BE2C (cell line): Measurements from ENCODE around the gene AFDN.

Source experiments
- DNase-seq: peaks from one replicate; pipeline ENCODE4 v3.0.0-alpha.2; 2020
- H3K27me3 ChIP-seq: fragments of 250-450 bp; sonication (Bioruptor Pico); 2 replicates; pipeline ENCODE4 v1.5.1; 2020; ENCODE audit warnings: mild to moderate bottlenecking
- H3K36me3 ChIP-seq: fragments of 250-450 bp; sonication (Bioruptor Pico); 2 replicates; pipeline ENCODE4 v1.5.1; 2020; ENCODE audit warnings: mild to moderate bottlenecking
- H3K4me1 ChIP-seq: fragments of 250-450 bp; sonication (Bioruptor Pico); 2 replicates; pipeline ENCODE4 v1.5.1; 2020
- H3K4me3 ChIP-seq: 2 replicates; pipeline ENCODE4 v1.5.1; 2011; ENCODE audit warnings: low read depth, low read length
- H3K9me3 ChIP-seq: fragments of 250-450 bp; sonication (Bioruptor Pico); 2 replicates; pipeline ENCODE4 v1.5.1; 2020
- TF ChIP-seq, protein P1 (sequence below): IDR thresholded peaks from 2 replicates; pipeline ENCODE4 v1.5.1; 2012; ENCODE audit warnings: mild to moderate bottlenecking, low read depth, low read length

The AFDN gene

DNA sequence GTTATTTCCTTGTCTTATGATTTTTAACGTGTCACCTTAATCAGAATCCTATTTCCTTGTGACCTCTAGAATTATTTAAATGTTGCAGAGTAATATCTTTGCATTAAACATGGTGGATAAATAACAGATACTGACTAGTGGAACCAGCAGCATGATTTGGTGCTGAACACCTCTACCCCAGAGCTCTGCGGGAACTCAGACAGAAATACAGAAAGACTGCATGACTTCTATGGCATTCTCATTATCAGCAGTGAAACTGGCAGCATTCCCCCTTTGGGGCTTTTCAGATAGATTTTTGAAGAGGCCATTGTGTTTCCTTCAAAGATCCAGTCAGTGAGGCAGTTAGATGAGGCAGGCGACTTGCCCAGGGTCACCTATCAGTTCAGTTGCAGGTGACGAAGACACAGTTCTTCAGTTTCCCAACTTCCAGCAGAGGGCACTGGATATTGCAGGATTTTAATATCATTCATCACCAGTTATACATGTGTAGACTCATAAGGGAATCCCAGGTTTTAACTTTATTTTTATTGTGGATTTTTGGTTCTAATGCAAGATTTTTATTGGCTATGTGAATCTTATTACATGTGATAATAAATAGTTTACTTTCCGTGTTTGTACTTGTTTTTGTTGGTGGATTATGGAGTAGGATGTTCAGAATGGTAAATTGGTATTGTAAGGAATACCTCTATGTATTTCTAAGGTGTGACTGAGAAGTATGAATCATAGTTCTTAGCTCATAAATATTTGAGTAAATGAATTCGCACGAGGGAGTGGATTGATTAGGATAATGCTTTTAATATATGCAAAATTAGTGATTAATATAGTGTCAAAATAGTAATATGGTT, 81.3 kb downstream of the AFDN start:
- TF ChIP-seq, protein P1, sequence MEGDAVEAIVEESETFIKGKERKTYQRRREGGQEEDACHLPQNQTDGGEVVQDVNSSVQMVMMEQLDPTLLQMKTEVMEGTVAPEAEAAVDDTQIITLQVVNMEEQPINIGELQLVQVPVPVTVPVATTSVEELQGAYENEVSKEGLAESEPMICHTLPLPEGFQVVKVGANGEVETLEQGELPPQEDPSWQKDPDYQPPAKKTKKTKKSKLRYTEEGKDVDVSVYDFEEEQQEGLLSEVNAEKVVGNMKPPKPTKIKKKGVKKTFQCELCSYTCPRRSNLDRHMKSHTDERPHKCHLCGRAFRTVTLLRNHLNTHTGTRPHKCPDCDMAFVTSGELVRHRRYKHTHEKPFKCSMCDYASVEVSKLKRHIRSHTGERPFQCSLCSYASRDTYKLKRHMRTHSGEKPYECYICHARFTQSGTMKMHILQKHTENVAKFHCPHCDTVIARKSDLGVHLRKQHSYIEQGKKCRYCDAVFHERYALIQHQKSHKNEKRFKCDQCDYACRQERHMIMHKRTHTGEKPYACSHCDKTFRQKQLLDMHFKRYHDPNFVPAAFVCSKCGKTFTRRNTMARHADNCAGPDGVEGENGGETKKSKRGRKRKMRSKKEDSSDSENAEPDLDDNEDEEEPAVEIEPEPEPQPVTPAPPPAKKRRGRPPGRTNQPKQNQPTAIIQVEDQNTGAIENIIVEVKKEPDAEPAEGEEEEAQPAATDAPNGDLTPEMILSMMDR: peak; percentile 70
- peak; percentile 28 for DNase-seq
- Histone ChIP-seq H3K36me3 (peaks cover 1% of the 10 kb centered on the region; the same call in 1 of the 2 replicates), H3K4me3 (no peak overlapping the region), H3K9me3 (no peaks in the 10 kb centered on the region), H3K4me1 (peaks cover 9% of the 10 kb centered on the region), H3K27me3 (no peaks in the 10 kb centered on the region)

DNA sequence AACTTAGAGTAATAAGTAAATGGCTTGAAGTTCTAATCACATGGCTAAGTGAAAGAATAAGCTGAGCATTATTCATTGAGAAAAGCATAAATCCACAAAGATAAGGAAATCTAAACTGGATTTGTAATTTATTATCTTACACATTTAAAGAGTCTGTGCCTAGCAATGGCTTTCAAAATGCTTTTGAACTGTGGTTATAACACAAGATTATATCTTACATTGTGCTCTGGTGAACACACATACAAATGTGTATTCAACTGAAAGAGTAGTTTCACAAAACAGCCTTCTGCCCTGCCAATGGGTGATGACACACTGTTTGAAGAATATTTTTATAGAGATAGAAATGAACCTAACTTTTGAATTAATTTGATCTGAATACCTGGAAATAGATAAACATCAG, 83.3 kb downstream of the AFDN start:
- no peak for DNase-seq
- Histone ChIP-seq H3K36me3 (peaks cover 5% of the 10 kb centered on the region), H3K4me1 (peaks cover 9% of the 10 kb centered on the region), H3K4me3 (no peak overlapping the region), H3K9me3 (no peaks in the 10 kb centered on the region), H3K27me3 (no peaks in the 10 kb centered on the region)
- TF ChIP-seq, protein P1: no peak

DNA sequence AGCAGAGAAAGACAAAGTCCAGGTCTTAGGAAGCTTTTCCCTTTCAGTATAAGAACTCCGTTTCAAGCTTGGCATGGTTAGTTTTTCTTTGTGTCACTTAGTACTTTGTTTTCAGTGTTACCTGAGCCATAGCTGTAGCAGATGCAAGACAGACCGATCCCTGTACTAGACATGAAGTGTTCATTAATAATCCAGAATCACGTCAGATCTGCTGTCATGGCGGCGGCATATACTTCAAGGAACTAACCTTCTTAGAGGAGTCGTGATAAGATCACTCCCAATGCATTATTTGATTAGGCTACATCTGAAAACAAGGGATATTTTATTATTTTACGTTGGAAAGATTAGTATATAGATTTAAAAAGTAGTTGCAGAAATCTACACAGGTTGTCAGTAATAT, 83.9 kb downstream of the AFDN start:
- Histone ChIP-seq H3K4me1 (peaks cover 9% of the 10 kb centered on the region), H3K9me3 (no peaks in the 10 kb centered on the region), H3K4me3 (no peak overlapping the region), H3K36me3 (peaks cover 8% of the 10 kb centered on the region), H3K27me3 (no peaks in the 10 kb centered on the region)
- DNase-seq: no peak
- TF ChIP-seq, protein P1: no peak

DNA sequence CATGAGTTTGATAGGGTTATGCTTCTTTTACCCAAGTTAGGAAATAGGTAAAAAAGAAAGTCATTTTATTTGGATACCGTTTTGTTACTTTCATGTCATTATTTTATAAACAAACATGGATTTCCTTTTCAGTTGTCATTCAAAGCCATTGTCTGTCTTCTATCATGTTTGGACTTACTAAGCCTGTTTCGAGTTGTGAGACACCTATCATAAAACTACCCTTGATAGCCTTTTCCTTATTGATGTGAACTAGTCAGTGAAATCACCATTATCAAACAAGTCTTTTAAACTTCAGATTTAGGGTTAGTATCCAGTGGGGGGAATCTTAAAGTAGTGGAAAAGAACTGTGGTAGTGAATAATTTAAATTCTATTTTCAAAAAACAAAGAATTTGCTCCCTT, 85.8 kb downstream of the AFDN start:
- TF ChIP-seq, protein P1: no peak
- H3K27me3 ChIP-seq: no peaks in the 10 kb centered on the region
- no peak overlapping the region for H3K4me3 ChIP-seq
- DNase-seq: no peak
- H3K9me3 ChIP-seq: no peaks in the 10 kb centered on the region
- peaks cover 9% of the 10 kb centered on the region for H3K4me1 ChIP-seq
- peaks cover 12% of the 10 kb centered on the region for H3K36me3 ChIP-seq

DNA sequence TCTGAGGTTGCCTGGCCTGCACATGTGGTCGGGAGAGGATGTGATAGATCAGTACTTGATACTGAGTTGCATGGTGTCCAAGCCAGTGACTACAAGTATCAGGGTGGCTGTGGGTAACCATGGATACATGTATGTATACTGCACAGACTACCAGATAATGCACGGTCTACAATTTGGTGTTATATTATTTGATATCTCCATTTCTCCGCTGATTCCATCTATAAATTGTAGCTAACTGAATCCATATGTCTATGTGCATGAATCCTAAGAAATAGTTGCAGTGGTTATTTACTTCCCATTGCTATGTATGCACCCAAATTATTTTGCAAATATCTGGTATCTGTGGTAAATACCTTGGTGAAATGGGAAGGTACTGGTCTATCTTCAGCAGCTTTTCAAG, 87.0 kb downstream of the AFDN start:
- DNase-seq: no peak
- peaks cover 14% of the 10 kb centered on the region for H3K36me3 ChIP-seq
- H3K4me3 ChIP-seq: no peak overlapping the region
- H3K4me1 ChIP-seq: peaks cover 9% of the 10 kb centered on the region
- TF ChIP-seq, protein P1: no peak
- no peaks in the 10 kb centered on the region for H3K27me3 ChIP-seq
- H3K9me3 ChIP-seq: no peaks in the 10 kb centered on the region

DNA sequence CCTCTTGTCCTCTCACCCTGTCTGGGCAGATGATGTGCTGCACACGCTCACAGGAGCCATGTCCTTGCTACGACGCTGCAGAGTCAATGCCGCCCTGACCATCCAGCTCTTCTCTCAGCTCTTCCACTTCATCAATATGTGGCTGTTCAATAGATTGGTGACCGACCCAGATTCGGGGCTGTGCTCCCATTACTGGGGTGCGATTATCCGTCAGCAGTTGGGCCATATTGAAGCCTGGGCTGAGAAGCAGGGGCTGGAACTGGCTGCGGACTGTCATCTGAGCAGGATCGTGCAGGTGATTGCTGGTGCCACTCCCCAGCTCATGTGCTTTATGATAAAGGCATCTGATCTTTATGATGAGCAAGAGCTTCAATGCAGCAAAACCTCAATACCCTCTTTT, 88.4 kb downstream of the AFDN start:
- Histone ChIP-seq H3K4me3 (no peak overlapping the region), H3K9me3 (no peaks in the 10 kb centered on the region), H3K4me1 (peaks cover 3% of the 10 kb centered on the region), H3K36me3 (peaks cover 20% of the 10 kb centered on the region), H3K27me3 (no peaks in the 10 kb centered on the region)
- TF ChIP-seq, protein P1: no peak
- DNase-seq: no peak
